ENCODE measurements around the gene PRTG. TPM values are rescaled to one million over a fixed set of nuclear protein-coding genes. Genes with fewer than 3 reads are reported as not detected.
A peak's percentile ranks its signal among the peaks of the same experiment; 100 is the strongest.

Gene PRTG
- total and polyA plus RNA-seq, 9 of the 15 experiments (the other 6 are each of a cell fraction or from before 2014, with no cell fraction given), result under 0.01 to 0.14 (median 0.06) TPM; not detected in 1

DNA sequence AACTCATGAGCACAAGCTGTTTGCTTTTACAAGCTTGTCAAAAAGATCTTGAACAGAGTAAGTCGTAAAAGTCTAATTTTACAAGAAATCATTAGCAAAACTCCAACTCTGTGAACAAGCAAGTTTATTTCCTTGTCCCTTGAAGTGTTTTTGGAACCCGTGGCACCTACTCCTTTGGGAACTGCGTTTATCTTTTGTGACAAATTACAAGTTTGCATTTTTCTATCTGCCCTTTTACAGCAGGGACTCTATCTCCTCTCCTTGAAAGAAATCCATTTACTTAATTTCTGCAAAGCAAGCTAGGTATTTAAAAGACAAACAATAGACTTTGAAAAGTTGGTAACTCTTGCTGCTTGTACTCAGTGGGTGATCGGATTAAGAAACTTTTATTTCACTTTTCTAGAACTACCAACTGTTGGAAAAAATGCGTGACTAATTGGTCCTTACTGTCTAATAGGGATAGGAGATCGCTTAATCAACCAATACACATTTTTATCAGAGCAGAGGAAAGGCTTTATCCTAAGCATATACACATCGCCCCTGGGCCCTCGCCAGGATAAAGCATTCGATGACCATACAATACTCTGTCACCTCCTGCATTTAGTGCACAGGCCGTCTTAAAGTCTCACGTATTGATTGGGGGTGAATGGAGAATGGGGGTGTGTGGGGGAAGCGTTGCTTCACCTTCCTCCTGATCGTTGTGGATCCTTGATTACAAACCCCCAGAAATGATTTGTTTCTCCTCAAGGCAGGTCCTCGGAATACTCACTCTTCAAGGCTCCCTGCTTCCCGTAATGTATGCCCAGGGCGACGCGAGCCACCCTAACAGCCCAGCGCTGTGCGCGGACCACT, 1.7 kb downstream of the PRTG start (continued):
- TF ChIP-seq, protein P1, sequence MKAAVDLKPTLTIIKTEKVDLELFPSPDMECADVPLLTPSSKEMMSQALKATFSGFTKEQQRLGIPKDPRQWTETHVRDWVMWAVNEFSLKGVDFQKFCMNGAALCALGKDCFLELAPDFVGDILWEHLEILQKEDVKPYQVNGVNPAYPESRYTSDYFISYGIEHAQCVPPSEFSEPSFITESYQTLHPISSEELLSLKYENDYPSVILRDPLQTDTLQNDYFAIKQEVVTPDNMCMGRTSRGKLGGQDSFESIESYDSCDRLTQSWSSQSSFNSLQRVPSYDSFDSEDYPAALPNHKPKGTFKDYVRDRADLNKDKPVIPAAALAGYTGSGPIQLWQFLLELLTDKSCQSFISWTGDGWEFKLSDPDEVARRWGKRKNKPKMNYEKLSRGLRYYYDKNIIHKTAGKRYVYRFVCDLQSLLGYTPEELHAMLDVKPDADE (conservative IDR thresholded peaks at IDR 0.05; ENCODE audit: control insufficient read depth, low read depth, low read length), result no peak
- TF ChIP-seq SMC3 (conservative IDR thresholded peaks at IDR 0.05; ENCODE audit: insufficient read depth, low read depth, low read length) (no peak), CBX8 (IDR thresholded peaks at IDR 0.05; ENCODE audit: borderline replicate concordance, extremely low read depth, low read depth, low read length, poor library complexity, severe bottlenecking) (peak; percentile 28), NFYB (IDR thresholded peaks at IDR 0.05; ENCODE audit: extremely low read depth, insufficient read length) (no peak), CHD1 (IDR thresholded peaks at IDR 0.05; ENCODE audit: low read length) (no peak), ZNF41 (CRISPR knock-in tag; conservative IDR thresholded peaks at IDR 0.05) (no peak), CHD4 (IDR thresholded peaks at IDR 0.05; ENCODE audit: insufficient read depth, insufficient replicate concordance, low read depth, low read length, poor library complexity, severe bottlenecking) (no peak), ZFP36 (IDR thresholded peaks at IDR 0.05; ENCODE audit: low read depth, low read length, partially characterized antibody) (peak; percentile 13), BCOR (IDR thresholded peaks at IDR 0.05) (no peak)

Data from K562 (cell line).